ENCODE measurements around the gene STAB2. TPM values are rescaled to one million over a fixed set of nuclear protein-coding genes. Genes with fewer than 3 reads are reported as not detected.

STAB2 gene
- total RNA-seq, 1 donor from 2014 or later: 0.77 TPM

GRCh38 chr12:103780093-103780440 is 193.0 kb downstream of the STAB2 start:
- no peak for DNase-seq (ENCODE audit: low read depth in 2 of 2)

- no peak for DNase-seq (ENCODE audit: low read depth in 2 of 2)
These were observed 193.9 kb downstream of the STAB2 start for GRCh38 chr12:103780992-103781391.

- no peak for DNase-seq (ENCODE audit: low read depth in 2 of 2)
These were observed 195.3 kb downstream of the STAB2 start for GRCh38 chr12:103782399-103782798.

- DNase-seq (ENCODE audit: low read depth in 2 of 2): no peak
These were observed 196.9 kb downstream of the STAB2 start for GRCh38 chr12:103783744-103784664.

- DNase-seq (ENCODE audit: low read depth in 2 of 2): peak in 1 of 2 donors; percentile 14
These were observed 198.4 kb downstream of the STAB2 start for GRCh38 chr12:103785243-103786031.

- DNase-seq (ENCODE audit: low read depth in 2 of 2): no peak
These were observed 199.1 kb downstream of the STAB2 start for GRCh38 chr12:103786201-103786600.

GRCh38 chr12:103791350-103791920 is 204.4 kb downstream of the STAB2 start:
- DNase-seq (ENCODE audit: low read depth in 2 of 2): no peak

- DNase-seq (ENCODE audit: low read depth in 2 of 2): no peak
These were observed 206.0 kb downstream of the STAB2 start for GRCh38 chr12:103793046-103793445.

- no peak for DNase-seq (ENCODE audit: low read depth in 2 of 2)
These were observed 206.5 kb downstream of the STAB2 start for GRCh38 chr12:103793512-103794045.

- no peak for DNase-seq (ENCODE audit: low read depth in 2 of 2)
These were observed 207.5 kb downstream of the STAB2 start for GRCh38 chr12:103794309-103795213.

- DNase-seq (ENCODE audit: low read depth in 2 of 2): no peak
These were observed 211.5 kb downstream of the STAB2 start for GRCh38 chr12:103798586-103798985.

- DNase-seq (ENCODE audit: low read depth in 2 of 2): no peak
These were observed 212.4 kb downstream of the STAB2 start for GRCh38 chr12:103799504-103799856.

GRCh38 chr12:103799857-103800771 is 213.0 kb downstream of the STAB2 start:
- DNase-seq (ENCODE audit: low read depth in 2 of 2): peak; percentile 74 to 80

- DNase-seq (ENCODE audit: low read depth in 2 of 2): no peak
These were observed 214.9 kb downstream of the STAB2 start for GRCh38 chr12:103801709-103802585.

GRCh38 chr12:103802586-103802886 is 215.5 kb downstream of the STAB2 start:
- no peak for DNase-seq (ENCODE audit: low read depth in 2 of 2)

GRCh38 chr12:103803847-103804246 is 216.8 kb downstream of the STAB2 start:
- DNase-seq (ENCODE audit: low read depth in 2 of 2): no peak

GRCh38 chr12:103805655-103806360 is 218.7 kb downstream of the STAB2 start:
- no peak for DNase-seq (ENCODE audit: low read depth in 2 of 2)

GRCh38 chr12:103806803-103807202 is 219.7 kb downstream of the STAB2 start:
- DNase-seq (ENCODE audit: low read depth in 2 of 2): peak; percentile 31 to 78

All from dermis microvascular lymphatic vessel endothelial cell (primary cell).